HCT116 (cell line): Measurements from ENCODE around the gene PSKH1.
A peak's percentile ranks its signal among the peaks of the same experiment; 100 is the strongest.

Experiments used
- CEBPB ChIP-seq: IDR thresholded peaks from 2 replicates; pipeline ENCODE4 v1.6.1; 2012; ENCODE audit warnings: low read depth
- EZH2 ChIP-seq: fragments of 200-600 bp; sonication (generic); IDR thresholded peaks from 2 replicates; pipeline ENCODE4 v1.6.1; 2017; ENCODE audit warnings: antibody characterized with exemption, mixed run types
- EZH2phosphoT487 ChIP-seq: fragments of 200-600 bp; IDR thresholded peaks from 2 replicates; pipeline ENCODE4 v1.6.1; 2018; ENCODE audit warnings: antibody characterized with exemption, borderline replicate concordance
- MAX ChIP-seq: IDR thresholded peaks from 2 replicates; pipeline ENCODE4 v1.6.1; 2012
- POLR2A ChIP-seq: IDR thresholded peaks from 2 replicates; pipeline ENCODE4 v1.7.0; 2011; ENCODE audit warnings: borderline replicate concordance; ENCODE audit not compliant: insufficient read depth, insufficient read length; ENCODE audit errors: extremely low read depth
- POLR2AphosphoS5 ChIP-seq: IDR thresholded peaks from 2 replicates; pipeline ENCODE4 v1.6.1; 2011; ENCODE audit warnings: mild to moderate bottlenecking, low read depth, low read length, moderate library complexity
- RAD21 ChIP-seq: IDR thresholded peaks from 2 replicates; pipeline ENCODE4 v1.6.1; 2012; ENCODE audit warnings: low read depth, mild to moderate bottlenecking
- REST ChIP-seq: IDR thresholded peaks from 2 replicates; pipeline ENCODE4 v1.6.1; 2012; ENCODE audit warnings: low read depth
- SP1 ChIP-seq: IDR thresholded peaks from 2 replicates; pipeline ENCODE4 v1.6.1; 2012; ENCODE audit warnings: low read depth
- TCF7L2 ChIP-seq: IDR thresholded peaks from 2 replicates; pipeline ENCODE4 v1.7.0; 2011; ENCODE audit warnings: borderline replicate concordance, inconsistent platforms; ENCODE audit not compliant: insufficient read depth, insufficient read length; ENCODE audit errors: extremely low read depth
- YY1 ChIP-seq: IDR thresholded peaks from 2 replicates; pipeline ENCODE4 v1.6.1; 2011; ENCODE audit warnings: low read length, low read depth, moderate library complexity, mild to moderate bottlenecking; ENCODE audit not compliant: insufficient replicate concordance; ENCODE audit errors: extremely low read depth
- ZBTB33 ChIP-seq: IDR thresholded peaks from 2 replicates; pipeline ENCODE4 v1.6.1; 2011; ENCODE audit warnings: mild to moderate bottlenecking, low read length, moderate library complexity; ENCODE audit not compliant: insufficient replicate concordance; ENCODE audit errors: extremely low read depth
- ZFX ChIP-seq: fragments of 450-650 bp; IDR thresholded peaks from 2 replicates; pipeline ENCODE4 v1.6.1; 2017
- TF ChIP-seq, protein P1 (sequence below), 3 experiments: fragments of 200-600 bp in 1 of 3; sonication (generic) in 1 of 3; IDR thresholded peaks in 2 of 3; conservative IDR thresholded peaks in 1 of 3; 2 replicates each; pipeline ENCODE4 v1.5.1; 2012 to 2017; ENCODE audit warnings: low read depth in 2 of 3, low read length in 2 of 3, antibody characterized with exemption in 1 of 3, borderline replicate concordance in 1 of 3, control low read depth in 1 of 3, mild to moderate bottlenecking in 1 of 3, mixed read lengths in 1 of 3, mixed run types in 1 of 3, moderate library complexity in 1 of 3; ENCODE audit not compliant: insufficient read depth in 1 of 3

DNA sequence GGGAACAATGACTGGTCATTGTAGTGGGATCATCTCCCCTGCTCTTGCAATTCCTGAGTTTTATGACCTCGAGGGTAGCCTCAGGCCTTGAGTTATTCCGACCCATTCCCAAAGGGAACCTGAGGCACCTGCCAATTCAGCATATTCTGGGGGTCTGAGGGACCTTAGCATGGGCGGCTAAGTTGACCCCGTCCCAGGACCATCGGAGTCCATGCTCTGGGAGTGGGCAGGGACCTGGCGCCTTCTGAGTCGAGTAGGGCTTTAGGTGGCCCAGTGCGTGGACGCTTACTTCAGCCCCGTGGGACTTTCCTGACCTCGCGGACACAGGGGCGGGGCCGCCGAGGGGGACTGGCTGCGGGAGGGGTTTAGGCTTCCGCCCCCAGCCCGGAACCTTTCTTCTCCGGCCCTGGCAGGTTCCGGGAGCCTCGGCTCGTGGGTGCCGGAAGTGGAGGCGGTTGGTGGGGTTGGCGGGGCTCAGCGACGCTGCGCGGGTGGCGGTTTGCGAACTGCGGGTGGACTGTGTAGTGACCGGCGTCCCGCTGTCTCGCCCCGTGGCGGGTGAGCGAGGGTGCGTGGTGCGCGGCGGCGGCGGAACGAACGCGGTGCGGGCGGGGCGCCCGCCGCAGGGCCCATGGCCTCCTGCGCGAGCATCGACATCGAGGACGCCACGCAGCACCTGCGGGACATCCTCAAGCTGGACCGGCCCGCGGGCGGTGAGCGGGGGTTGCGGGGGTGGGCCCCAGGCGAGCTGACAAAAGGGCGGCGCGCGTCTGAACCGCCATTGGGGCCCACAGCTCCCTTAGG, 20.2 kb upstream of the PSKH1 start, which contains the start of gene EDC4:
- TF ChIP-seq, protein P1, sequence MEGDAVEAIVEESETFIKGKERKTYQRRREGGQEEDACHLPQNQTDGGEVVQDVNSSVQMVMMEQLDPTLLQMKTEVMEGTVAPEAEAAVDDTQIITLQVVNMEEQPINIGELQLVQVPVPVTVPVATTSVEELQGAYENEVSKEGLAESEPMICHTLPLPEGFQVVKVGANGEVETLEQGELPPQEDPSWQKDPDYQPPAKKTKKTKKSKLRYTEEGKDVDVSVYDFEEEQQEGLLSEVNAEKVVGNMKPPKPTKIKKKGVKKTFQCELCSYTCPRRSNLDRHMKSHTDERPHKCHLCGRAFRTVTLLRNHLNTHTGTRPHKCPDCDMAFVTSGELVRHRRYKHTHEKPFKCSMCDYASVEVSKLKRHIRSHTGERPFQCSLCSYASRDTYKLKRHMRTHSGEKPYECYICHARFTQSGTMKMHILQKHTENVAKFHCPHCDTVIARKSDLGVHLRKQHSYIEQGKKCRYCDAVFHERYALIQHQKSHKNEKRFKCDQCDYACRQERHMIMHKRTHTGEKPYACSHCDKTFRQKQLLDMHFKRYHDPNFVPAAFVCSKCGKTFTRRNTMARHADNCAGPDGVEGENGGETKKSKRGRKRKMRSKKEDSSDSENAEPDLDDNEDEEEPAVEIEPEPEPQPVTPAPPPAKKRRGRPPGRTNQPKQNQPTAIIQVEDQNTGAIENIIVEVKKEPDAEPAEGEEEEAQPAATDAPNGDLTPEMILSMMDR (IDR thresholded peaks at IDR 0.05 in 2 of 3, conservative IDR thresholded peaks at IDR 0.05 in 1 of 3; ENCODE audit: borderline replicate concordance in 1 of 3, insufficient read depth in 1 of 3, low read depth in 2 of 3, low read length in 2 of 3), result no peak
- TF ChIP-seq POLR2AphosphoS5 (peak; percentile 91), RAD21 (no peak), YY1 (peak; percentile 77), EZH2 (no peak), CEBPB (no peak), ZBTB33 (no peak), MAX (peak; percentile 66), REST (no peak), SP1 (peak; percentile 47), EZH2phosphoT487 (no peak), POLR2A (no peak), TCF7L2 (peak; percentile 33), ZFX (peak; percentile 81; the same call in 1 of the 2 replicates)
